Liver (tissue), 9 donors: ENCODE measurements around the gene USH2A. TPM values are rescaled to one million over a fixed set of nuclear protein-coding genes. Genes with fewer than 3 reads are reported as not detected.

Experiments used
- DNase-seq: peaks from one replicate; pipeline ENCODE4 v3.0.0-alpha.2; 2017; ENCODE audit warnings: low spot score
- H3K27ac ChIP-seq, 2 donors: one replicate each; pipeline ENCODE4 v1.7.0; 2013; ENCODE audit warnings: inconsistent platforms in 2 of 2, low read length in 2 of 2, control low read depth in 1 of 2, low read depth in 1 of 2, mild to moderate bottlenecking in 1 of 2
- H3K27me3 ChIP-seq, 4 donors: one replicate each; pipeline versions ENCODE4 v1.6.1 to v1.7.0; 2013; ENCODE audit warnings: low read length in 3 of 4, inconsistent platforms in 1 of 4, mild to moderate bottlenecking in 1 of 4, moderate library complexity in 1 of 4; ENCODE audit not compliant: control insufficient read depth in 4 of 4, insufficient read depth in 4 of 4
- H3K36me3 ChIP-seq, 4 donors: one replicate each; pipeline versions ENCODE4 v1.6.1 to v1.7.0; 2013; ENCODE audit warnings: low read length in 3 of 4, mild to moderate bottlenecking in 3 of 4, low read depth in 1 of 4, moderate library complexity in 1 of 4; ENCODE audit not compliant: control insufficient read depth in 4 of 4, insufficient read depth in 3 of 4
- H3K4me1 ChIP-seq, 4 donors: one replicate each; pipeline versions ENCODE4 v1.6.1 to v1.7.0; 2013; ENCODE audit warnings: low read length in 3 of 4, mild to moderate bottlenecking in 3 of 4, moderate library complexity in 1 of 4; ENCODE audit not compliant: control insufficient read depth in 4 of 4, insufficient read depth in 4 of 4
- H3K4me3 ChIP-seq, 3 donors: one replicate each; pipeline versions ENCODE4 v1.6.1 to v1.7.0; 2013; ENCODE audit warnings: low read length in 3 of 3, control low read depth in 1 of 3, low read depth in 1 of 3, mild to moderate bottlenecking in 1 of 3
- H3K9ac ChIP-seq, 2 donors: one replicate each; pipeline ENCODE4 v1.7.0; 2013; ENCODE audit warnings: low read length in 2 of 2, mild to moderate bottlenecking in 2 of 2, moderate library complexity in 2 of 2, control low read depth in 1 of 2, low read depth in 1 of 2
- H3K9me3 ChIP-seq, 4 donors: one replicate each; pipeline versions ENCODE4 v1.6.1 to v1.7.0; 2013; ENCODE audit warnings: low read length in 3 of 4; ENCODE audit not compliant: control insufficient read depth in 4 of 4
- ATF3 ChIP-seq: IDR thresholded peaks from 2 replicates; pipeline ENCODE4 v1.6.1; 2016; ENCODE audit warnings: antibody characterized with exemption
- EGR1 ChIP-seq, 2 donors: IDR thresholded peaks; 2 replicates each; pipeline ENCODE4 v1.6.1; 2016 to 2018; ENCODE audit warnings: antibody characterized with exemption in 2 of 2, low read depth in 2 of 2
- FOXA1 ChIP-seq: IDR thresholded peaks from 2 replicates; pipeline ENCODE4 v1.6.1; 2016; ENCODE audit warnings: antibody characterized with exemption
- FOXA2 ChIP-seq: IDR thresholded peaks from 2 replicates; pipeline ENCODE4 v1.6.1; 2016; ENCODE audit warnings: antibody characterized with exemption
- GABPA ChIP-seq, 2 donors: IDR thresholded peaks in 1 of 2; conservative IDR thresholded peaks in 1 of 2; 2 replicates each; pipeline ENCODE4 v1.6.1; 2016; ENCODE audit warnings: antibody characterized with exemption in 2 of 2, mild to moderate bottlenecking in 1 of 2, moderate library complexity in 1 of 2
- HNF4A ChIP-seq, 2 donors: conservative IDR thresholded peaks; 2 replicates each; pipeline ENCODE4 v1.6.1; 2016; ENCODE audit warnings: antibody characterized with exemption in 2 of 2, mild to moderate bottlenecking in 2 of 2
- HNF4G ChIP-seq: IDR thresholded peaks from 2 replicates; pipeline ENCODE4 v1.6.1; 2016; ENCODE audit warnings: antibody characterized with exemption
- JUND ChIP-seq, 2 donors: IDR thresholded peaks; 2 replicates each; pipeline ENCODE4 v1.6.1; 2016; ENCODE audit warnings: antibody characterized with exemption in 2 of 2
- MAX ChIP-seq: IDR thresholded peaks from 2 replicates; pipeline ENCODE4 v1.6.1; 2016; ENCODE audit warnings: antibody characterized with exemption
- NR2F2 ChIP-seq: IDR thresholded peaks from 2 replicates; pipeline ENCODE4 v1.6.1; 2016; ENCODE audit warnings: antibody characterized with exemption
- RAD21 ChIP-seq, 2 donors: IDR thresholded peaks; 2 replicates each; pipeline ENCODE4 v1.6.1; 2016; ENCODE audit warnings: antibody characterized with exemption in 2 of 2, mild to moderate bottlenecking in 2 of 2
- RXRA ChIP-seq, 2 donors: IDR thresholded peaks; 2 replicates each; pipeline ENCODE4 v1.6.1; 2017 to 2018; ENCODE audit warnings: antibody characterized with exemption in 2 of 2, mild to moderate bottlenecking in 1 of 2
- SP1 ChIP-seq: IDR thresholded peaks from 2 replicates; pipeline ENCODE4 v1.6.1; 2018; ENCODE audit warnings: antibody characterized with exemption, mild to moderate bottlenecking
- TAF1 ChIP-seq: conservative IDR thresholded peaks from 2 replicates; pipeline ENCODE4 v1.6.1; 2016; ENCODE audit warnings: antibody characterized with exemption, mild to moderate bottlenecking
- YY1 ChIP-seq: IDR thresholded peaks from 2 replicates; pipeline ENCODE4 v1.6.1; 2016; ENCODE audit warnings: antibody characterized with exemption, mild to moderate bottlenecking
- WGBS: extraction: QIAGEN DNeasy Blood & Tissue Kit; methylation state at CpG from one replicate; pipeline ENCODE4 v1.1.7; 2013; 5-methylcytosine and 5-hydroxymethylcytosine counted together
- polyA plus RNA-seq, 2 donors: library from polyadenylated mRNA; stranded (reverse) in 1 of 2; unstranded in 1 of 2; fragments of 200-250 nt in 1 of 2; fragments of >200 nt in 1 of 2; fragmentation: Nextera tagmentation in 1 of 2; extraction: Ambion mirVana in 1 of 2; gene quantifications; one replicate each; pipeline versions ENCODE4 v1.2.1 to v1.2.3, GENCODE V29; 2013 to 2015
- total RNA-seq, 2 donors: library from RNA; depleted of rRNA; stranded (reverse); fragments of >200 nt; gene quantifications; one replicate each; pipeline ENCODE4 v1.2.3, GENCODE V29; 2014
- TF ChIP-seq, protein P1 (sequence below): fragments of 150-350 bp; IDR thresholded peaks from 2 replicates; pipeline ENCODE4 v1.5.1; 2017; ENCODE audit warnings: improper control_type of control experiment, low read depth, low read length; ENCODE audit not compliant: missing input control
- TF ChIP-seq, protein P2 (sequence below): IDR thresholded peaks from 2 replicates; pipeline ENCODE4 v1.6.1; 2016; ENCODE audit warnings: antibody characterized with exemption, mild to moderate bottlenecking
- TF ChIP-seq, protein P3 (sequence below): IDR thresholded peaks from 2 replicates; pipeline ENCODE4 v1.6.1; 2016; ENCODE audit warnings: antibody characterized with exemption
- donor health status: healthy.
- donor health status: healthy.
- donor health status: healthy.
- donor health status: healthy.
- donor health status: healthy.

Gene USH2A
- total and polyA plus RNA-seq, 4 donors, result 0.14 to 1.0 (median 0.31) TPM

DNA sequence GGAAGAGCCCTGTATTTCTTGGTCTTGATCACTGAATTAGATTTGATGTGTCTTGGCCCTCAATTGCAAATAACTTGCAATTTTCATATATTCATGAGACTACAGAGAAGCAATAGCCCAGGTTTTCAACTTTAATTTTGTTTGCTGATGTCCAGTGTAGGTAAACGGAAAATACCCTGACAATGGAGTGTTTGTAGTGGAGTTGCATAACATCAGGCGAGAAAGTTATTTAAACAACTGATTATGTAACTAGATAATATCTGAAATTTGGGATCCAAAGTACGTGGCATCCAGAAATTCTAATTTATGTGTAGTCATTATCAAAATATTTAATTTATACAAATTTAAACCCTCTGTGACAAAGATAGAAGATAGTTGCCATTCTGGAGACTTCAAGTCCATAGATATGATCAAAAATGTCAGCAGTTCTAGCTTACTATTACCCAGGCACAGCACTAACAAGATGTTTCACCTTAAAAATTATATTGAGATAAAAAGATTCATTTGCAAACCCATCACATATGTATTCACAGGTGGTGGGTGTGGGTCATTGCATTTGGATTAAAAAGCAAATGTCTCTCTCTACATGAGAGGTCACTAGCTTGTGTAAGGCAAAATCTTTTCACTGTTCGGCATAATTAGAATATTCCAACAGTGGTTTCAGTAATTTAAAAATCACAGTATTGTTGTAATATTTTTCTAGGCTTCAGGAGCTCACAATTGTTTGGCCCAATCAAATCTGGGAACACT lies 705.4 kb downstream of the USH2A start:
- no peaks in the 10 kb centered on the region for H3K36me3 ChIP-seq
- TF ChIP-seq NR2F2 (no peak), MAX (no peak), RAD21 (IDR thresholded peaks at IDR 0.05) (peak in 1 of 2 donors; percentile 11), HNF4G (no peak), FOXA2 (peak; percentile 50), GABPA (IDR thresholded peaks at IDR 0.05 in 1 of 2, conservative IDR thresholded peaks at IDR 0.05 in 1 of 2) (no peak), FOXA1 (no peak), JUND (IDR thresholded peaks at IDR 0.05) (no peak), YY1 (no peak), SP1 (no peak), TAF1 (no peak), ATF3 (no peak), RXRA (IDR thresholded peaks at IDR 0.05) (peak in 1 of 2 donors; percentile 56), EGR1 (IDR thresholded peaks at IDR 0.05; ENCODE audit: low read depth in 2 of 2) (peak in 1 of 2 donors; percentile 37), HNF4A (conservative IDR thresholded peaks at IDR 0.05) (peak; percentile 47 to 66)
- TF ChIP-seq, protein P1, sequence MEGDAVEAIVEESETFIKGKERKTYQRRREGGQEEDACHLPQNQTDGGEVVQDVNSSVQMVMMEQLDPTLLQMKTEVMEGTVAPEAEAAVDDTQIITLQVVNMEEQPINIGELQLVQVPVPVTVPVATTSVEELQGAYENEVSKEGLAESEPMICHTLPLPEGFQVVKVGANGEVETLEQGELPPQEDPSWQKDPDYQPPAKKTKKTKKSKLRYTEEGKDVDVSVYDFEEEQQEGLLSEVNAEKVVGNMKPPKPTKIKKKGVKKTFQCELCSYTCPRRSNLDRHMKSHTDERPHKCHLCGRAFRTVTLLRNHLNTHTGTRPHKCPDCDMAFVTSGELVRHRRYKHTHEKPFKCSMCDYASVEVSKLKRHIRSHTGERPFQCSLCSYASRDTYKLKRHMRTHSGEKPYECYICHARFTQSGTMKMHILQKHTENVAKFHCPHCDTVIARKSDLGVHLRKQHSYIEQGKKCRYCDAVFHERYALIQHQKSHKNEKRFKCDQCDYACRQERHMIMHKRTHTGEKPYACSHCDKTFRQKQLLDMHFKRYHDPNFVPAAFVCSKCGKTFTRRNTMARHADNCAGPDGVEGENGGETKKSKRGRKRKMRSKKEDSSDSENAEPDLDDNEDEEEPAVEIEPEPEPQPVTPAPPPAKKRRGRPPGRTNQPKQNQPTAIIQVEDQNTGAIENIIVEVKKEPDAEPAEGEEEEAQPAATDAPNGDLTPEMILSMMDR, result no peak
- TF ChIP-seq, protein P2, sequence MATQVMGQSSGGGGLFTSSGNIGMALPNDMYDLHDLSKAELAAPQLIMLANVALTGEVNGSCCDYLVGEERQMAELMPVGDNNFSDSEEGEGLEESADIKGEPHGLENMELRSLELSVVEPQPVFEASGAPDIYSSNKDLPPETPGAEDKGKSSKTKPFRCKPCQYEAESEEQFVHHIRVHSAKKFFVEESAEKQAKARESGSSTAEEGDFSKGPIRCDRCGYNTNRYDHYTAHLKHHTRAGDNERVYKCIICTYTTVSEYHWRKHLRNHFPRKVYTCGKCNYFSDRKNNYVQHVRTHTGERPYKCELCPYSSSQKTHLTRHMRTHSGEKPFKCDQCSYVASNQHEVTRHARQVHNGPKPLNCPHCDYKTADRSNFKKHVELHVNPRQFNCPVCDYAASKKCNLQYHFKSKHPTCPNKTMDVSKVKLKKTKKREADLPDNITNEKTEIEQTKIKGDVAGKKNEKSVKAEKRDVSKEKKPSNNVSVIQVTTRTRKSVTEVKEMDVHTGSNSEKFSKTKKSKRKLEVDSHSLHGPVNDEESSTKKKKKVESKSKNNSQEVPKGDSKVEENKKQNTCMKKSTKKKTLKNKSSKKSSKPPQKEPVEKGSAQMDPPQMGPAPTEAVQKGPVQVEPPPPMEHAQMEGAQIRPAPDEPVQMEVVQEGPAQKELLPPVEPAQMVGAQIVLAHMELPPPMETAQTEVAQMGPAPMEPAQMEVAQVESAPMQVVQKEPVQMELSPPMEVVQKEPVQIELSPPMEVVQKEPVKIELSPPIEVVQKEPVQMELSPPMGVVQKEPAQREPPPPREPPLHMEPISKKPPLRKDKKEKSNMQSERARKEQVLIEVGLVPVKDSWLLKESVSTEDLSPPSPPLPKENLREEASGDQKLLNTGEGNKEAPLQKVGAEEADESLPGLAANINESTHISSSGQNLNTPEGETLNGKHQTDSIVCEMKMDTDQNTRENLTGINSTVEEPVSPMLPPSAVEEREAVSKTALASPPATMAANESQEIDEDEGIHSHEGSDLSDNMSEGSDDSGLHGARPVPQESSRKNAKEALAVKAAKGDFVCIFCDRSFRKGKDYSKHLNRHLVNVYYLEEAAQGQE, result no peak
- TF ChIP-seq, protein P3, sequence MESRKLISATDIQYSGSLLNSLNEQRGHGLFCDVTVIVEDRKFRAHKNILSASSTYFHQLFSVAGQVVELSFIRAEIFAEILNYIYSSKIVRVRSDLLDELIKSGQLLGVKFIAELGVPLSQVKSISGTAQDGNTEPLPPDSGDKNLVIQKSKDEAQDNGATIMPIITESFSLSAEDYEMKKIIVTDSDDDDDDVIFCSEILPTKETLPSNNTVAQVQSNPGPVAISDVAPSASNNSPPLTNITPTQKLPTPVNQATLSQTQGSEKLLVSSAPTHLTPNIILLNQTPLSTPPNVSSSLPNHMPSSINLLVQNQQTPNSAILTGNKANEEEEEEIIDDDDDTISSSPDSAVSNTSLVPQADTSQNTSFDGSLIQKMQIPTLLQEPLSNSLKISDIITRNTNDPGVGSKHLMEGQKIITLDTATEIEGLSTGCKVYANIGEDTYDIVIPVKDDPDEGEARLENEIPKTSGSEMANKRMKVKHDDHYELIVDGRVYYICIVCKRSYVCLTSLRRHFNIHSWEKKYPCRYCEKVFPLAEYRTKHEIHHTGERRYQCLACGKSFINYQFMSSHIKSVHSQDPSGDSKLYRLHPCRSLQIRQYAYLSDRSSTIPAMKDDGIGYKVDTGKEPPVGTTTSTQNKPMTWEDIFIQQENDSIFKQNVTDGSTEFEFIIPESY, result no peak
- no peak for DNase-seq
- WGBS, result 44% methylated on average over 4 of the region's 4 CpGs
- H3K4me1 ChIP-seq, result peaks cover 3 to 16% (median 14%) of the 10 kb centered on the region in 4 donors
- H3K4me3 ChIP-seq, result no peak overlapping the region
- no peak overlapping the region for H3K9ac ChIP-seq
- no peak overlapping the region for H3K27ac ChIP-seq
- H3K27me3 ChIP-seq, result no peaks in the 10 kb centered on the region
- H3K9me3 ChIP-seq, result no peaks in the 10 kb centered on the region
